ENCODE results near the gene FERMT2. TPM values are rescaled to one million over a fixed set of nuclear protein-coding genes. Genes with fewer than 3 reads are reported as not detected.

FERMT2 gene, protein sequence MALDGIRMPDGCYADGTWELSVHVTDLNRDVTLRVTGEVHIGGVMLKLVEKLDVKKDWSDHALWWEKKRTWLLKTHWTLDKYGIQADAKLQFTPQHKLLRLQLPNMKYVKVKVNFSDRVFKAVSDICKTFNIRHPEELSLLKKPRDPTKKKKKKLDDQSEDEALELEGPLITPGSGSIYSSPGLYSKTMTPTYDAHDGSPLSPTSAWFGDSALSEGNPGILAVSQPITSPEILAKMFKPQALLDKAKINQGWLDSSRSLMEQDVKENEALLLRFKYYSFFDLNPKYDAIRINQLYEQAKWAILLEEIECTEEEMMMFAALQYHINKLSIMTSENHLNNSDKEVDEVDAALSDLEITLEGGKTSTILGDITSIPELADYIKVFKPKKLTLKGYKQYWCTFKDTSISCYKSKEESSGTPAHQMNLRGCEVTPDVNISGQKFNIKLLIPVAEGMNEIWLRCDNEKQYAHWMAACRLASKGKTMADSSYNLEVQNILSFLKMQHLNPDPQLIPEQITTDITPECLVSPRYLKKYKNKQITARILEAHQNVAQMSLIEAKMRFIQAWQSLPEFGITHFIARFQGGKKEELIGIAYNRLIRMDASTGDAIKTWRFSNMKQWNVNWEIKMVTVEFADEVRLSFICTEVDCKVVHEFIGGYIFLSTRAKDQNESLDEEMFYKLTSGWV
- 310 and 400 TPM in 2 replicates for total RNA-seq (2014; rRNA removed; shearing (Covaris generic))

DNA sequence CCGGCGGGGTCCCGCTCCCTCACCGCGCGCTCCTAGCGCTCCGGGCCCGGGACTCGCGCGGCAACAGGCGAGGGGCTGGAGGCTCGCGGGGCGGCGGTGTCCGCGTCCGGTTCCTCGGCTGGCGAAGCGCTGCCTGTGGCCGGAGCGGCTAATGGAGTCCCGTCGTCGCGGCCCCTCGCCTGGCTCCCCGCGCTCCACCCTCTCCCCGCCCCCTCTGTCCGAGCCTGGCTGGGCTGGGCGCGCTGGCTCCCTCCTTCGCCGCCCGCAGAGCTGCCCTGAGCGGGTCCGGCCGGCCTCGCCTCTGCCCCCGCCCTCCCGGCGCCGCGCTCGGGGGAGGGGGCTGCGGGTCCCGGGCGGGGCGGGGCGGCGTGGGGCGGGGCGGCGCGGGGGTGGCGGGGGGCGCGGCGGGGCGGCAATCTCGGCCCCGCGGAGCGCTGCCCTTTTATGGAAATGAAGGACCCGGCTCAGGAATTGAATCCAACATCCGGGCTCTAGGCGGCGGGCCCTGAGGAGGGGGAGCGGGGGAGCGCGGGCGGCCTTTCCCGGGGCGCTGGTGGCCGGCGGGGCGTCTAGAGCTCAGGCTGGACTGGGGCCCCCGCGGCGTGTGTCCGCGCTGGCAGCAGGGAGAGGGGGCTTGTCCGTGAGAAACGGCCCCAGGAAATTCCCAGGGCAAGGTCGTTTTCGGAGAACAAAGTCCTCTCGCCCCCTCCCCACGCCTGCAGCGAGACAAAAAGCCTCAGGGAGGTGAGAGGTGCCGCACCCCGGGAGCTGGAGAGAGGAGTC, at the start of gene FERMT2:
Gene FERMT2 (minus strand): TSS at position 153 of the 783 bp plus-strand sequence. CDS start 482 bp downstream, outside the sequence.
- in situ Hi-C loops (cut with HindIII; ENCODE audit: low sequenced_read_pairs) = no loop called here
- DNase-seq (ENCODE audit: low spot score) = peak; percentile 73

DNA sequence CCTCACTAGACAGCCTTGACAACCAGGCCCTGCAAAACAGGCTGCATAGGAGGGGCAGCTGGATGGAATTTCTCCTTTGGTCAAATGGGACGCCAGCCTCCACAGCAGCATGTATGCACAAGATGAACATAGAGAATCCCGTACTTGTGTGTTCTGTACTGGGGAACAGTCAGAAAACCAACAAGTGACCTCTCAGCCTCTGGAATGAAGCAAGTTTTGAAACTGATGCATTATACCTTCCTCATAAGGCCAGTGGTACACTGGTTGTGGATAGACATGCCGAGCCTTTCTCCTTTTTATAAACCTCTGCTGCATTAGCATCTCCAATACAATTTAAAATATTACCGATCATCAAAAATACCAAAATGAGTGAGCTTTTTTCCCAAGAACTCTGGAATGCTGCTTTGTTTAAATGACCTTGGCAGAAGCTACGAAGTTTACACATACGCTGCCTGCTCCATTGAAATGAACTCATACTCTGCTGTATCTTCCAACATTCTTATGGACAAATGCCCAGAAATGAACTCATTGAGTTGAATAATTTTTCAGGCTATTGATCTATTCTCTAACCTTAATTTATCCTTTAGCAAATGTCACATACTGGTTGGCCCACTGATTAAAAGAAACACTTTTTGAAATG, 47.6 kb upstream of the FERMT2 start:
- in situ Hi-C loops (cut with HindIII; ENCODE audit: low sequenced_read_pairs) = no loop called here
- DNase-seq (ENCODE audit: low spot score) = no peak

DNA sequence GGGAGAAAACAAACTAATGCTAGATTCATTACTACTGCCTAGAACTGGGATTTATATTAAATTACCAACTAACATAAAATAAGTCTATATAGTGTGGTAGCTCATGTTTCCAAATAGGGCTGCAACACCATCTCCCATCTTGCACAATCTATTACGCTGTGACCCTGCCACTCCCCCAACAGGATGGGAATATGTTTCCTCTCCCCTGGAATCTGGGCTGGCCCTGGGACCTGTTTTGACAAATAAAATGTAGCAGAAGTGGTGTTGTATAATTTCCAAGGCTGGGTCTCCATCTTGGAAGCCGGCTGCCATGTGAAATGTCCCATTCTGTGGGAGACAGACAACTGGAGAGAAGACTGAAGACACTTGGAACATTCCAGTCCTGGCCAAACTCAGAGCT, 45.6 kb upstream of the FERMT2 start:
- in situ Hi-C loops (cut with HindIII; ENCODE audit: low sequenced_read_pairs) = no loop called here
- DNase-seq (ENCODE audit: low spot score) = no peak

DNA sequence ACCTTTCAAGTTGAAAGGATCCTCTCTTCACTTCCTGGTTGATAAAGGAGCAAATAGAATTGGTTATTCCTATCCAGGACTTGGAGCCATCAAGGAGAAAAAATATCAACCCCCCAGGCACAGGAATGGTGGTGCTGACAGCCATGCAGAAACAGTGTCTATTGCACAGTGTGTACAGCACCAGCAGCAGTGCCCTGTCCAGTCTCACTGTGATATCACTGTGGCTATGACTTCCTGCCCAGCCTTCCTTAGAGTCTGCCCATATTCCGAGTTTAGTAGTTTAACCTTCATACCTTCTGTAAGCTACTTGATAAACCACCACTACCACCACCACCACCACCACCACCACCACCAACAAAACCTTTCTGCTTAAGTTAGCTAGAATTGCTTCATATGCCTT, 45.1 kb upstream of the FERMT2 start:
- no peak for DNase-seq (ENCODE audit: low spot score)
- in situ Hi-C loops (cut with HindIII; ENCODE audit: low sequenced_read_pairs) = no loop called here

DNA sequence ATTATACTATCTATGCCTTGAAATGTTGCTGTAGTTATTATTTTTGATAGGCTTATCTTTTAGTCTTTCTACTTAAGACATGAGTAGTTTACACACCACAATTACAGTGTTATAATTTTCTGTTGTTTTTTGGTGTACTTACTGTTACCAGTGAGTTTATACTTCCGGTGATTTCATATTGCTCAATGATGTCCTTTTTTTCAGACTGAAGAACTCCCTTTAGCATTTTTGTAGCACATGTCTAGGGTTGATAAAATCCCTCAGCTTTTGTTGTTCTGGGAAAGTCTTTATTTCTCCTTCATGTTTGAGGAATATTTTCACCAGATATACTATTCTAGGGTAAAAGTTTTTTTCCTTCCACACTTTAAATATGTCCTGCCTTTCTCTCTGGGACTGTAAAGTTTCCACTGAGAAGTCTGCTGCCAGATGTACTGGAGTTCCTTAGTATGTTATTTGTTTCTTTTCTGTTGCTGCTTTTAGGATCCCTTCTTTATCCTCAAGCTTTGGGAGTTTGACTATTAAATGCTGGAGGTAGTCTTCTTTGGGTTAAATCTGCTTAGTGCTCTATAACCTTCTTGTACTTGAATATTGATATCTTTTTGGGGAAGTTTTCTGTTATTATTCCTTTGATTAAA, 41.5 kb upstream of the FERMT2 start:
- in situ Hi-C loops (cut with HindIII; ENCODE audit: low sequenced_read_pairs) = no loop called here
- no peak for DNase-seq (ENCODE audit: low spot score)

DNA sequence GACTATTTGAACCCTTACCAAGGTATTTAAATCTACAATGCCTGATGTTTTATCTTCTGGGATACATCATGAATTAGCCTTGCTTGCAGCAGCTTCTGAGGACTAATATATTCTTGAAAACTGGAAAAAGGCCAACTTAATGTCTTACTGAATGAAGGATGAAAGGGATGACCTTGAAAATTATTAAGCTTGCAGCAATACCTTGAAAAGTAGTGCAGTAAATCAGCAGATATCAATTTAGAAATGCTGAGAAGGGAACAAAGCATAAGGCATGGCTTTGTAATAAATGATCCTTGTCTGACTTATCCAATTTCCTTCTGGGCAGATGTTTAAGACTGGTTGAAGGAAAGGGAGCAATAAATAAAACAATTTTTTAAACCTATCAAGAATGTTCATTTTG, 37.3 kb upstream of the FERMT2 start:
- in situ Hi-C loops (cut with HindIII; ENCODE audit: low sequenced_read_pairs) = no loop called here
- no peak for DNase-seq (ENCODE audit: low spot score)

DNA sequence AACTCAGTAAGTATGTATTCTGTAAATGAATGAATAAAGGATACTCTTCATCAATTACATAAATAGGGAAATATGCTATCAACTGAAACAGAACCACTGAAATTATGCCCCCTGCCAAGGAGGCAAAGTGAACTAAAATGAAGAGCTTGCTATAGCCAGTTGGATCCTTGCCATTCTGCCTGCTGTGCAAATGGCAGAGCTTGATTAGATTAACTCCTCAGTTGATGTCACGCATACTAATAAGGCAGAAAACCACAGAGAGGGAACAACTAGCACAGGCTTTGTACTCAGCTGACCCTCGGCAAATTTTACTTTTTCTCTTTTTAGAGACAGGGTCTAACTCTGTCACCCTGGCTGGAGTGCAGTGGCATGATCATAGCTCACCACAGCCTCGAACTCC, 36.7 kb upstream of the FERMT2 start:
- in situ Hi-C loops (cut with HindIII; ENCODE audit: low sequenced_read_pairs) = no loop called here
- no peak for DNase-seq (ENCODE audit: low spot score)

DNA sequence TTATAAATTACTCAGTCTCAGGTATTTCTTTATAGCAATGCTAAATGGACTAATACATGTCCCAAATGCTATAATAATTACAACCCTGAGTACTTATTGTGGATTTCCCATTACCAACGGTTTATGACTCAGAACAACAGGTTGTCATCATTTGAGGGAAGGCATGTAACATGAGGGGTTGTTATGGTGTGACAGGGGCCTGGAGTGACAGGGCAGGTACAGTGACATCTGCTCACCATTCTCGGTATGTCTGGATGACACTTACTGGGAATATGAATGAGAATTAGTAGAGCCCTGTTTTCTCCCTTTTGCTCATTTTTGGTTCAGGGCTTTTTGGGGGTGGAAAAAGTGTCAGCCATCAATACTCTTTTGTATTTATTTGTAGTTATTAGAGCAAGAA, 36.2 kb upstream of the FERMT2 start:
- in situ Hi-C loops (cut with HindIII; ENCODE audit: low sequenced_read_pairs) = no loop called here
- no peak for DNase-seq (ENCODE audit: low spot score)

DNA sequence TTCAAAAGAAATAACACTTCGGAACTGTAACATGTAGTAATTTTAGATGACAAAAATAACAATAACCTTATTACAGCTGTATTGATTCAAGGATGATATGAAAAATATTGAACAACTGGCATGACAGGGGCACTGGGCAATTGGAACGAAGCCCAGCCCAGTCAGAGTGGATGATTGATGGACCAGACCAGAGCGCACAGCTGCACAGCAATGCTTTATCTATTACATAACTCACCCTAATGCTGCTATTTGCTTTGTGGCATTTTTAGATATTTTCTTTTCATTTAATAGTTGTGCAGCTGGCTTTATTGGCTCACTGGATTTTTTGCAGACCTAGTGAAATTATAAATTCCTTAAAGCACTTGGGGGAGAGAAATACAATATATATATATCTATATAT, 26.9 kb upstream of the FERMT2 start:
- DNase-seq (ENCODE audit: low spot score) = no peak
- in situ Hi-C loops (cut with HindIII; ENCODE audit: low sequenced_read_pairs) = no loop called here

DNA sequence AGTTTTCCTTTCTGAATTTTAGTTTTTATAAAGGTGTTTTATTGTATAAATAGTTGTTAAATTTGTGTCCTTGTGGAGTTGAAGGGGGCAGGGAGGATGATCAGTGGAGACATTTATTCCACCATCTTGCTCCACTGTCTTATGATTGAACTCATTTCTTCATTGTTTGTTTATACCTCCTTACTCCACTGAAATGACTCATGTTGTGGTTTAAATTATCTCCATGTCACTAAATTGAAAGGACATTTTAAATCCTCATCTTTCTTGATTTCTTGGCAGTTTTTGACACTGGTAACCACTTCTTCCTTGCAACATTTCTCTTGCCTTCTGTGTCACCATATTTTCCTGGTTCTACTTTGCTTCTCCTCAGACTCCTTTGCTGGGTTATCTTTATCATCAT, 23.6 kb upstream of the FERMT2 start:
- DNase-seq (ENCODE audit: low spot score) = no peak
- in situ Hi-C loops (cut with HindIII; ENCODE audit: low sequenced_read_pairs) = no loop called here

DNA sequence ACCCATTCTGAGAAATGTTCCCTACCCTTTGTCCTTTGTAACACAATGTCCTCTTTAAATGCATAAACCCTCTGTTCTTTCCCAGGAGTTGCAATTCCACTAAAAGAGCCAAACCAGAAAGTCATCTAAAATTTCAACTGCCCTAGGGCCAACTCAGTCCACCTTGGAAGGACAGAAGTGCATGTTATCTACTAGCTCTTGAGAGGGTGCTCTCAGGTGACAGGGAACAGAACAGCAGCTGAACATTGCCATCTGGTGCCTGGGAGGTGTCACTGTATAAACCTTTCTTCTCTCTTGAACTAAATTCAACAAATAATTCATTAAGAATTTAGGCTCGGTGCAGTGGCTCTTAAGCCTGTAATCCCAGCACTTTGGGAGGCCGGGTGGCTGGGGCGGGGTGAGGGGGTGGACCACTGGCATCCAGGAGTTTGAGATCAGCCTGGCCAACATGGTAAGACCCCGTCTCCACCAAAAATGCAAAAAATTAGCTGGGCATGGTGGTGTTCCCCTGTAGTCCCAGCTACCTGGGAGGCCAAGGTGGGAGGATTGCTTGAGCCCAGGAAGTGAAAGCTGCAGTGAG, 10.3 kb upstream of the FERMT2 start:
- peak; percentile 56 for DNase-seq (ENCODE audit: low spot score)
- in situ Hi-C loops (cut with HindIII; ENCODE audit: low sequenced_read_pairs) = no loop called here

DNA sequence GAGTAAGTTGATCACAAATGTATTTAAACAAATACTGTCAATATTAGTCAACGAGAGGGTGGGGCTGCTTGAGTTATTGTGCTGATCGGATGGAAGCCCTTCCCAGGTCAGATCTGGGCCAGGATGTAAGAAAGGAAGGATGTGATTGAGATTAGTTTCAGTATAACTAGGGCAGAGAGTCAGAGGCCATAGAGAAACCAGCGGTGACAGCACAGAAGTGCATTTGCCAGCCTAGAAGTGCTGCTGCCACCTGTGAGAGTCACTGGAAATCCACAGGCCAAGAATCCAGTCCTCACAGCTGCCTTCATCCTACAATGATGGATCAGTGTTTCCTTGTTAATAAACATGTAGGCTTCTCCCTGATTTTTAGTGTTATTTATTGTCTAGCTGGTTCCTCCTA, 9.8 kb upstream of the FERMT2 start:
- DNase-seq (ENCODE audit: low spot score) = peak; percentile 16
- in situ Hi-C loops (cut with HindIII; ENCODE audit: low sequenced_read_pairs) = no loop called here

DNA sequence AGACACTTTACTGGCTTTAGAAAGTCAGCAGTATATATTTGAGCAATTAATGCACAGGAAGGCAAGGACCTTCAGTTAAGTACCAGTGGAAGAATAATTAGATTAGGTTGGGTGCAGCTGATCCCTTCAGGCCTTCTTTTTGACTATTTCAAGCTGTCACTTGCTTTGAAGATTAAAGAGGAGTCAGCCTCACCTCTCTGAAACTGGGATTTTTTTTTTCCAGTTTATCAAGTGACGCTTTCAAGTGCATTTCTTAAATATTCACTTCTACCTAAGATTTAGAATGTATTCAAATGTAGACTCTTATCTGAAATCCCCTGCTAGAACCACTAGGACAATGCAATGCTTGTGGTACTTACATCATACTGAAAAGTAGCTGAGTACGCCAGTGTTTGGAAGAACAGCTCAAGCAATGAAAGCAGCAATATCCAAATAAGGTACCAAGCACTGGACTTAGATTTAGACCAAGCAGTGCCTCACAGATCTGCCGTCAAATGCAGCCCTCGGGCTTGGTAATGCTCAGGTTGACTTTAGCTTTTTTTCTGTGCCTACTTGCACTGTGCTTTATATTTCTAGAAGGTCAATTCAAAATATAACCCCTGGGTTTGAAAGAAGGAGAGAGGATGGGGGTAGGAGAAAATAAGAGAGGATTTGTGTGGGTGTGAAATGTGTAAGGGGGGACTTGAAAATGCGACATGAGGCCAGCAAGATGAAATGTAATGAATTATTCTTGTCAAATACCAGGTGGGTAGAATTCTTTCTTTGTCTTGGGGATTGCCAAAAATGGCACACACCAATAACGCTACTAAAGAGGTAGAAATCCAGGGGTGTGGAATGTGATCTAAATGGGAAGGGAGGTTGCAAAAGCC, 3.7 kb upstream of the FERMT2 start:
- in situ Hi-C loops (cut with HindIII; ENCODE audit: low sequenced_read_pairs) = no loop called here
- no peak for DNase-seq (ENCODE audit: low spot score)

DNA sequence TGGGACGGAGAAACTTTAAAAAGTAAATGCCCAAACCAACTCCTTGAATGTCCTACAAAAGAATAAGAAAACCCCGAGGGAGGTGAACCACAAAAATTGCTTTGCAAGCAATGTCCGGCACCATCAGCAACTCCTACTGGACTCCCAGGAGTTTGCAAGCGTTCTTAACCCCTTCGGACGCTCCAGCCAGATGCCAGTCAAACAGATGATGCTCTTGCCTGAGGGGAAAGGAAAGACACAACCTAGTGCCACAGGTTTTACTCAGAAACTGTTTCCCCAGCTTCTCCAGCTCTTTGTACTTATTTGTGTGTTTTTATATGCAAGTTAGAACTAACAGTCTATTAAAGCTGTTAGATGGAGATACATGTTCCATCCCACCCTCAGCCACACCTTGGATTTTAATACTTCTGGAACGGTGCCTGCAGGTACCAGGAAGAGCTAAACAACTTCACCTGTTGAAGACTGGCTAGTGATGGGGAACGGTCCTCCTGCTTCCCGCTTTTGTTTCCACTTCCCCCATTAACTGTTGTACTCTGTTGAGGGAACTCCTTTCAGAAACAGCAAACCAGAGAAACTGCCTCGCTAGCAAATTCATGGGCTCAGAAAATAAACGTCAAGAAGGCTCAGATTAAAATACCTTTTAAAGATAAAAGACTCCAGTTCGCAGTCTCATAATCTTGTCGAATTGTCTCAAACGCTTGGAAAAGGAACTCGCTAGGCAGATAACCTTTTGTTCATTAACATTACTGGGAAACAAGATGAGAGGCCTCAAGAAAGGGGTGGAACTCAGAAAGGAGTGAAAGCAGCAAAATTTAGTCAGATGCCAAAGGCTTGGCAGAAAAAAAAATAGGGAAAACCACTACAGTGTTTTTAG, 1.1 kb upstream of the FERMT2 start:
- in situ Hi-C loops (cut with HindIII; ENCODE audit: low sequenced_read_pairs) = no loop called here
- peak; percentile 76 for DNase-seq (ENCODE audit: low spot score)

DNA sequence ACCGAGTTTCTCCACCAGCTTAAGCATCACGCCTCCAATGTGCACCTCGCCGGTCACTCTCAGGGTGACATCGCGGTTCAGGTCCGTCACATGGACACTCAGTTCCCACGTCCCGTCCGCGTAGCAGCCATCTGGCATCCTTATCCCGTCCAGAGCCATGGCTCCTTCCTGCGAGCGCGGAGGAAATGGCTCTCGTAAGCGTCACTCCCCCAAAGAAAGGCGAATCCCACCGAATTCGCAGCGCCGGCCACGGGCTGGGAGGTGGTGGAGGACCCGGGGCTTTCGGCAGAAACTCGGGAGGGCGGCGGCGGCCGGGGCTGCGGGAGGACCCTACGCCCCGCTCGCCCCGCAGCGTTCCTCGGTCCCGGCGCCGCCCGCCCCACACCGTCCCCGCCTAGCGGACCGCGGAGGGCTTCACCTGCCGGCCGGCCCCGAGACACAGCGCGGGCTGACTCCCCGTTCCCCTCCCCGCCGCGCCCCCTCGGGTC, 396 bp downstream of the FERMT2 start:
- in situ Hi-C loops (cut with HindIII; ENCODE audit: low sequenced_read_pairs) = no loop called here
- peak; percentile 76 for DNase-seq (ENCODE audit: low spot score)

DNA sequence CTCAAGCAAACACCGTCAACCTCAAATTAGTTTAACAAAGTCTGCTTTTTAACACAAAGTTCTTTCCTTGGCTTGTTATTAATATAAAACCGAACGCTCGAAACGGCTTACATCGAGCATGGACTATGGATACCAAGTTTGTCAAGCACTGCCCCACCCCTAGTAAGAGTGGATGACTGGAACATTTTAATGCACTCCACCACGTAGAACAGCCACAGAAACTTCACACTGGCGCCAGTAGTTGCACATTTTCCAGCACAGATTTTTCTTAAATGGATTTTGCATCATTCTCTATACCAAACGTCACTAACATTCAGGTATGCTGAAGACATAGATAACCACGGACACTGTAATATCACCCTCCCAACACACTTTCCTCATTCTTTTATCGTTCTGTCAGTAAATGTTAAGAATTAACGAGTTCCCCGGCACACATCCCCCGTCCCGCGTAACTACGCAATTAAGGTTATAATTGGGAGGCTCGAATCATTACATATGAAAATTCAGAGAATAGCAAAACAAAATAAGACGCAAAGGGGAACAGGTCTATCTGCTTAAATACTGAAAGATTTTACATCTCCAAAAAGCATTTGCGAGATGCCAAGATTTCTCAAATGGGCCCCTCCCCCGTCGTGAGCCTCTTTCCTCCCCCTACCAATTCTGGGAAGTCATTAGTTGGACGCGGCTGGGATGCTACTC, 990 bp downstream of the FERMT2 start:
- DNase-seq (ENCODE audit: low spot score) = peak; percentile 59
- in situ Hi-C loops (cut with HindIII; ENCODE audit: low sequenced_read_pairs) = no loop called here
